GM12875 (cell line): ENCODE measurements around the gene UVSSA.

Source experiments
- H3K4me3 ChIP-seq: one replicate; pipeline ENCODE4 v1.5.1; 2011; ENCODE audit warnings: low read depth, low read length, control low read depth
- TF ChIP-seq, protein P1 (sequence below): IDR thresholded peaks from 2 replicates; pipeline ENCODE4 v1.5.1; 2011; ENCODE audit warnings: low read depth, mild to moderate bottlenecking, control low read depth, inconsistent platforms, low read length, moderate library complexity, borderline replicate concordance; ENCODE audit not compliant: insufficient read depth

Gene UVSSA

DNA sequence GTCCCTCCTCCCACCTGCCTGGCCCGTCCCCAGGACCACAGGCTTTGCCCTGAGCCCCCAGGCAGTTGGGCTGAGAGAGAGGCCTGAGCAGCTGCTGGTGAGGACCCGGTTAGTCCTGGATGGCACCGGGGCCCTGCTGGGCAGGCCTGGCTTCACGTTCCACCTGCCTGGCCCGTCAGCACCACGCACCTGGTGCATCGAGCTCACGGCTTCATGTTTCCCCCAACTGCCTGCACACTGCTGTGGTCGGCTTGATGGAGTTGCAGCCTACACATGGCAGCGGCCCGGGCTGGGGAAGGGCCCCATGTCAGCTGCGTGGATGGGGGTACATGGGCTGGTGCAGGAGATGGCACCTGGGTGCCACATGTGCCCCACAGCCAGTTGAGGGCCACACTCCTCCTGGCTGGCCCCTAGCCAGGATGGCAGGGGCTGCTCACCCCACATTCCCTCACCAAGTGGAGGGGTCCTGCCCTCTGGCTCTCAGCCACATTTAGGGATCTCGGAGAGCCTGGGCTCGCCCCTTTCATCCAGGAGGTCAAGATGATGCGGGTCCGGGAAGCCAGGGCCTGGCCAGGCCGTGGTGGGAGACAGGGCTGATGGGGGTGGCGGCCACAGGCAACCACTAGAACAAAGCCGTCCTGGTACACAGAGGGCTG lies 30.7 kb downstream of the UVSSA start:
- H3K4me3 ChIP-seq, result no peak overlapping the region
- TF ChIP-seq, protein P1, sequence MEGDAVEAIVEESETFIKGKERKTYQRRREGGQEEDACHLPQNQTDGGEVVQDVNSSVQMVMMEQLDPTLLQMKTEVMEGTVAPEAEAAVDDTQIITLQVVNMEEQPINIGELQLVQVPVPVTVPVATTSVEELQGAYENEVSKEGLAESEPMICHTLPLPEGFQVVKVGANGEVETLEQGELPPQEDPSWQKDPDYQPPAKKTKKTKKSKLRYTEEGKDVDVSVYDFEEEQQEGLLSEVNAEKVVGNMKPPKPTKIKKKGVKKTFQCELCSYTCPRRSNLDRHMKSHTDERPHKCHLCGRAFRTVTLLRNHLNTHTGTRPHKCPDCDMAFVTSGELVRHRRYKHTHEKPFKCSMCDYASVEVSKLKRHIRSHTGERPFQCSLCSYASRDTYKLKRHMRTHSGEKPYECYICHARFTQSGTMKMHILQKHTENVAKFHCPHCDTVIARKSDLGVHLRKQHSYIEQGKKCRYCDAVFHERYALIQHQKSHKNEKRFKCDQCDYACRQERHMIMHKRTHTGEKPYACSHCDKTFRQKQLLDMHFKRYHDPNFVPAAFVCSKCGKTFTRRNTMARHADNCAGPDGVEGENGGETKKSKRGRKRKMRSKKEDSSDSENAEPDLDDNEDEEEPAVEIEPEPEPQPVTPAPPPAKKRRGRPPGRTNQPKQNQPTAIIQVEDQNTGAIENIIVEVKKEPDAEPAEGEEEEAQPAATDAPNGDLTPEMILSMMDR, result no peak

- TF ChIP-seq, protein P1, result no peak
Measured at GRCh38 chr4:1378559-1379231, 31.7 kb downstream of the UVSSA start.

DNA sequence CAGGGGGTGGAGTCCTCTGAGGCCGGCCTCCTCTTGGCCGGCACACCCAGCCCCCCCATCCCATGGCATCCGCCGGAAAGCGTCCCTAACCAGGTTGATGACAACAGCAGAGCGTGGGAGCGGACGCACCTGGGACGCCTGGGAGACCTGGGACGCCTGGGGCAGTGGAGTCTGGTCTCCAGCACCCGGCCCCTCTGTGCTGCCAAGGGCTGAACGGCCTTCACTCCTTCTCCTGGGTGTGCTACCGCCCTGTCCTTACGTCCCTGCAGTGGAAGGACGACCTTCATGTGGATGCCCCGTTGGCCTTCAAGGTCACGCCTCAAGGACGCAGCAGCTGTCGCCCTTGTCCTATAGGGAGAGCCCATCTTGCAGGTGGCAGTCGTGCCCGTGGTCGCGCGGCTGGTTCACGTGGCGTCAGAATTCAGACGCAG lies 32.4 kb downstream of the UVSSA start:
- TF ChIP-seq, protein P1, result no peak
- no peak overlapping the region for H3K4me3 ChIP-seq

More at GRCh38 chr4:1378559-1379231, 31.7 kb downstream of the UVSSA start:
- no peak overlapping the region for H3K4me3 ChIP-seq

DNA sequence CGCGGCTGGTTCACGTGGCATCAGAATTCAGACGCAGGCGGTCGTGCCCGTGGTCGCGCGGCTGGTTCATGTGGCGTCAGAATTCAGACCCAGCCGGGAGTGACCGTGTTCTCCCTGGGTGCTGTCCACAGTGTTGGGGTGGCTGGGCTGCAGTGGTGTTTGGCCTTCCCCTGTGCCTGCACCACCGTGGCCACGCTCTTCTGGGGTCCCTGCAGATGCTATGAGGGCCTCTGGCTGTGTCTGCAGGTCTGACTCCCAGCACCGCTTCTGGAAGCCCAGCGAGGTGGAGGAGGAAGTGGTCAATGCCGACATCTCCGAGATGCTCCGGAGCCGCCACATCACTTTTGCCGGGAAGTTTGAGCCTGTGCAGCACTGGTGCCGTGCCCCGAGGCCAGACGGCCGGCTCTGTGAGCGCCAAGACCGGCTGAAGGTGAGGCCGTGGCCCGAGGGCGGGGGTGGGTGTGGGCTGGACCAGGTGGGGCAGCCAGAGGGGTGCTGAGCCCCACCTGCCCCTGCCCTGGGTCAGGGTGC lies 32.9 kb downstream of the UVSSA start:
- no peak overlapping the region for H3K4me3 ChIP-seq
- TF ChIP-seq, protein P1, result no peak

- TF ChIP-seq, protein P1, result no peak
- no peak overlapping the region for H3K4me3 ChIP-seq
Measured at GRCh38 chr4:1380368-1381151, 33.6 kb downstream of the UVSSA start.

- TF ChIP-seq, protein P1, result no peak
- no peak overlapping the region for H3K4me3 ChIP-seq
Measured at GRCh38 chr4:1381181-1381621, 34.2 kb downstream of the UVSSA start.
